HEK293 (cell line): ENCODE results near the gene MAP3K6.

Source experiments
- CTCF ChIA-PET: fragments of 350-600 bp; formaldehyde crosslinking; extraction: SDS; loops from one replicate; lab custom pipeline; 2021; ENCODE audit warnings: antibody characterized with exemption; lab: Yijun Ruan, JAX
- POLR2A ChIA-PET: fragments of 300-600 bp; formaldehyde crosslinking; extraction: SDS; loops from one replicate; lab custom pipeline; 2020; ENCODE audit warnings: antibody characterized with exemption, inconsistent platforms; lab: Yijun Ruan, JAX
- H3K27ac ChIP-seq: fragments of 200-500 bp; sonication (Bioruptor generic); 2 replicates; pipeline ENCODE4 v1.5.1; 2014; ENCODE audit warnings: low read depth, low read length, control low read depth, inconsistent platforms; ENCODE audit errors: extremely low read depth
- H3K36me3 ChIP-seq, 2 experiments: fragments of 200-500 bp in 1 of 2; sonication (Bioruptor generic) in 1 of 2; 1 replicate in 1 of 2; 2 replicates in 1 of 2; pipeline ENCODE4 v1.5.1; 2014 to 2017; ENCODE audit warnings: inconsistent platforms in 2 of 2, low read length in 2 of 2; ENCODE audit not compliant: control insufficient read depth in 2 of 2, insufficient read depth in 1 of 2
- H3K4me1 ChIP-seq: fragments of 200-500 bp; sonication (Bioruptor generic); 2 replicates; pipeline ENCODE4 v1.5.1; 2014; ENCODE audit warnings: mild to moderate bottlenecking, low read length, inconsistent platforms; ENCODE audit not compliant: control insufficient read depth, insufficient read depth
- H3K4me3 ChIP-seq: 2 replicates; pipeline ENCODE4 v1.5.1; 2011; ENCODE audit warnings: low read depth, mild to moderate bottlenecking, control low read depth, low read length, moderate library complexity
- H3K9me3 ChIP-seq: fragments of 200-500 bp; sonication (Bioruptor generic); 2 replicates; pipeline ENCODE4 v1.5.1; 2014; ENCODE audit warnings: low read depth, low read length, inconsistent platforms; ENCODE audit not compliant: control insufficient read depth, insufficient read depth
- BCL11A ChIP-seq: fragments of 450-650 bp; formaldehyde crosslinking; IDR thresholded peaks from 2 replicates; pipeline ENCODE4 v1.5.1; 2016; ENCODE audit warnings: low read depth, missing biosample characterization, missing genetic modification characterization
- BCL11B ChIP-seq: fragments of 450-650 bp; formaldehyde crosslinking; IDR thresholded peaks from 2 replicates; pipeline ENCODE4 v1.5.1; 2016; ENCODE audit warnings: low read depth, missing biosample characterization, missing genetic modification characterization
- GLI2 ChIP-seq: fragments of 450-650 bp; formaldehyde crosslinking; IDR thresholded peaks from 2 replicates; pipeline ENCODE4; 2017; ENCODE audit warnings: missing biosample characterization, missing genetic modification characterization, low read depth, borderline replicate concordance
- KLF10 ChIP-seq: fragments of 450-650 bp; IDR thresholded peaks from 2 replicates; pipeline ENCODE4 v1.5.1; 2018; ENCODE audit warnings: missing biosample characterization, mild to moderate bottlenecking, missing genetic modification characterization
- KLF9 ChIP-seq: fragments of 450-650 bp; formaldehyde crosslinking; IDR thresholded peaks from 2 replicates; pipeline ENCODE4 v1.5.1; 2016; ENCODE audit warnings: missing biosample characterization, missing genetic modification characterization, low read depth
- ZFP41 ChIP-seq: fragments of 450-650 bp; formaldehyde crosslinking; IDR thresholded peaks from 2 replicates; pipeline ENCODE4 v1.5.1; 2016; ENCODE audit warnings: missing biosample characterization, missing genetic modification characterization, borderline replicate concordance
- ZIC2 ChIP-seq: fragments of 450-650 bp; formaldehyde crosslinking; IDR thresholded peaks from 2 replicates; pipeline ENCODE4 v1.5.1; 2016; ENCODE audit warnings: missing biosample characterization, missing genetic modification characterization
- ZNF10 ChIP-seq: fragments of 450-650 bp; formaldehyde crosslinking; IDR thresholded peaks from 2 replicates; pipeline ENCODE4 v1.5.1; 2017; ENCODE audit warnings: missing biosample characterization, missing genetic modification characterization
- ZNF114 ChIP-seq: fragments of 450-650 bp; formaldehyde crosslinking; IDR thresholded peaks from 2 replicates; pipeline ENCODE4 v1.5.0; 2017; ENCODE audit warnings: missing biosample characterization, missing genetic modification characterization
- ZNF23 ChIP-seq: fragments of 450-650 bp; formaldehyde crosslinking; IDR thresholded peaks from 2 replicates; pipeline ENCODE4 v1.5.1; 2016; ENCODE audit warnings: missing biosample characterization, missing genetic modification characterization, borderline replicate concordance
- ZNF354C ChIP-seq: fragments of 450-650 bp; formaldehyde crosslinking; IDR thresholded peaks from 2 replicates; pipeline ENCODE4 v1.5.1; 2016; ENCODE audit warnings: missing biosample characterization, missing genetic modification characterization, low read depth, borderline replicate concordance
- ZNF416 ChIP-seq: fragments of 450-650 bp; formaldehyde crosslinking; IDR thresholded peaks from 2 replicates; pipeline ENCODE4 v1.5.1; 2016; ENCODE audit warnings: missing biosample characterization, missing genetic modification characterization
- ZNF558 ChIP-seq: fragments of 450-650 bp; formaldehyde crosslinking; IDR thresholded peaks from 2 replicates; pipeline ENCODE4 v1.5.1; 2016; ENCODE audit warnings: missing biosample characterization, missing genetic modification characterization
- TF ChIP-seq, protein P1 (sequence below): fragments of 450-650 bp; formaldehyde crosslinking; IDR thresholded peaks from 2 replicates; pipeline ENCODE4 v1.5.1; 2016; ENCODE audit warnings: missing biosample characterization, missing genetic modification characterization
- TF ChIP-seq, protein P2 (sequence below): fragments of 450-650 bp; formaldehyde crosslinking; IDR thresholded peaks from 2 replicates; pipeline ENCODE4 v1.5.1; 2017; ENCODE audit warnings: missing biosample characterization, mild to moderate bottlenecking, missing genetic modification characterization, moderate library complexity

Gene MAP3K6

DNA sequence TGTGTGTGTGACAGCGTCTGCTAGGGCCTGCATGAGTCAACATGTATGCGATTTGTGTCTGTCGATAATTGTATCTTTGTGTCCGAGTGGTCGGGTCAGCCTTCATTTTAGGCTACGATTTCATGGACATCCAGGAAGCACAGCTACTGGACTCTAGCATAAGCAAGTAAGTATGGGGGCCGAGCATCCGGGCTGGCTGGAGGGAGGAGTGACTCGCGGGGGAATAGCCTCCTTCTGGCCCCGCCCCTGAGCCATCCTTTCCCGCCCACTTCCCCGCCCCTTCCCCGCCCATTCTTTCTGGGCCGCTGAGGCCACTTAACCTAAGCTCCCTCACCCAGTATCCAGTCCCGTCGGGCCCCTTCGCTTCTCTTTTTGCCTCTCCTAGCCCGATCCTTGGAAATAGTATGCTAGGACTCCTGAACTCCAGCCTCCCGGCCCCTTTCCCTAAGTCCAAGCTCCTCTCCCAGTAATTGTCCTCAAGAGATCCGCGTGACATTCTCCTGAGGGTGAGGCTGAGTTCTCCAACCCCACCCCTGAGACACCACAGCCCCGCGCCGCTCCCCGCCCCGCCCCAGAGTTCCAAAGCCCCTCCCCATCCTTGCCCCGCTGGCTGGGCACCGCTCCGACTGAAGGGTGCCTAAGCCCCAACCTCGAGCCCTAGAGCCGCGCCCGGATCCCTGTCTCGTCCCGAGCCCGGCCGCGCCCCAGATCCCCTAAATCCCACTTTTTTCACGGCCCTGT is 1.2 kb downstream of the MAP3K6 start (continued):
- TF ChIP-seq, protein P1, sequence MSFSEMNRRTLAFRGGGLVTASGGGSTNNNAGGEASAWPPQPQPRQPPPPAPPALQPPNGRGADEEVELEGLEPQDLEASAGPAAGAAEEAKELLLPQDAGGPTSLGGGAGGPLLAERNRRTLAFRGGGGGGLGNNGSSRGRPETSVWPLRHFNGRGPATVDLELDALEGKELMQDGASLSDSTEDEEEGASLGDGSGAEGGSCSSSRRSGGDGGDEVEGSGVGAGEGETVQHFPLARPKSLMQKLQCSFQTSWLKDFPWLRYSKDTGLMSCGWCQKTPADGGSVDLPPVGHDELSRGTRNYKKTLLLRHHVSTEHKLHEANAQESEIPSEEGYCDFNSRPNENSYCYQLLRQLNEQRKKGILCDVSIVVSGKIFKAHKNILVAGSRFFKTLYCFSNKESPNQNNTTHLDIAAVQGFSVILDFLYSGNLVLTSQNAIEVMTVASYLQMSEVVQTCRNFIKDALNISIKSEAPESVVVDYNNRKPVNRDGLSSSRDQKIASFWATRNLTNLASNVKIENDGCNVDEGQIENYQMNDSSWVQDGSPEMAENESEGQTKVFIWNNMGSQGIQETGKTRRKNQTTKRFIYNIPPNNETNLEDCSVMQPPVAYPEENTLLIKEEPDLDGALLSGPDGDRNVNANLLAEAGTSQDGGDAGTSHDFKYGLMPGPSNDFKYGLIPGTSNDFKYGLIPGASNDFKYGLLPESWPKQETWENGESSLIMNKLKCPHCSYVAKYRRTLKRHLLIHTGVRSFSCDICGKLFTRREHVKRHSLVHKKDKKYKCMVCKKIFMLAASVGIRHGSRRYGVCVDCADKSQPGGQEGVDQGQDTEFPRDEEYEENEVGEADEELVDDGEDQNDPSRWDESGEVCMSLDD (tag by site-specific recombination), result peak; percentile 47; the same call in 1 of the 2 replicates
- TF ChIP-seq ZFP41 (tag by site-specific recombination) (no peak), ZNF354C (no peak), ZNF114 (tag by site-specific recombination) (no peak), ZNF558 (no peak)

DNA sequence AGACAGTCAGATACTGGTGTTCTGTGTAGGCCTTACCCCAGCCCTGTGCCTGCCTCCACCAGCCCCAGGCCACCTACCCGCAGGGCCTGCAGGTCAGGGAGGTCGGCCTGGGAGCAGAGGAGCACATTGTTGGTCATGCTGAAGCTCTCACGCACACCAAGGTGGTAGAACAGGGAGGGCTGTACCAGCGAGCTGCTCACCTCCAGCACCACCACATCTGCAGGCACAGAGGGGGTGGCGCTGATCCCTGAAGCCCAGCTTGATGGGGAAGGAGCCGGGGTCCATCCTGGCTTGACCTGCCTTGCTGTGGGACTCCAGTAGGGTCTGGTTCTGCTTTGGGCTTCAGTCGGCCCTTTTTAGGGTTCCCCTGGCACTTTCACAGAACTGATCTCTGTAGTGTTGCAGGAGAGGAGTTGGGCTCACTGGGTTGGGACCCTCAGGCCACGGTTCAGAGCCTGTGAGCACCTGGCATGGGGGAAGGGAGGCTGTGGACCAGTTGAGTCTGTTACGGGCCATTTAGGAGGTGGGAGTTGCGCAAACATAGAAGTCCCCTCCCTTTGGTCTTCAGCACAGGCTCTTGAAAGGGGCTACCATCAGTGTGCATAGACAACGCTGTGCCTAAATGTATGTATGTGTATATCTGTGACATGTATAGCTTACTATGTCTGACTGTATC is 1.9 kb downstream of the MAP3K6 start:
- ChIA-PET CTCF (interaction anchor here (0.7 to 5.1 kb wide), 15 partner anchors 10 to 319 kb away, joined by 3 to 84 read pairs (median 4); no protein-coding TSS in a partner anchor), POLR2A (interaction anchor here (0.8 to 2.6 kb wide), 17 partner anchors 8 to 1217 kb away, joined by 3 to 23 read pairs (median 5); partner anchors contain the start of genes CD164L2, SLC9A1 and SYTL1)
- no peaks in the 10 kb centered on the region for H3K9me3 ChIP-seq
- TF ChIP-seq KLF9 (no peak), BCL11B (tag by site-specific recombination) (0 out of 2 replicates have a peak, but pooled peaks have one; percentile 17), ZNF10 (no peak)
- H3K4me1 ChIP-seq, result peaks cover 2% of the 10 kb centered on the region; the same call in 1 of the 2 replicates
- H3K27ac ChIP-seq, result no peak overlapping the region
- H3K4me3 ChIP-seq, result no peak overlapping the region; the same call in 1 of the 2 replicates
- peaks cover 0 to 34% of the 10 kb centered on the region in 2 experiments; a peak in 1 of 3 replicates for H3K36me3 ChIP-seq

DNA sequence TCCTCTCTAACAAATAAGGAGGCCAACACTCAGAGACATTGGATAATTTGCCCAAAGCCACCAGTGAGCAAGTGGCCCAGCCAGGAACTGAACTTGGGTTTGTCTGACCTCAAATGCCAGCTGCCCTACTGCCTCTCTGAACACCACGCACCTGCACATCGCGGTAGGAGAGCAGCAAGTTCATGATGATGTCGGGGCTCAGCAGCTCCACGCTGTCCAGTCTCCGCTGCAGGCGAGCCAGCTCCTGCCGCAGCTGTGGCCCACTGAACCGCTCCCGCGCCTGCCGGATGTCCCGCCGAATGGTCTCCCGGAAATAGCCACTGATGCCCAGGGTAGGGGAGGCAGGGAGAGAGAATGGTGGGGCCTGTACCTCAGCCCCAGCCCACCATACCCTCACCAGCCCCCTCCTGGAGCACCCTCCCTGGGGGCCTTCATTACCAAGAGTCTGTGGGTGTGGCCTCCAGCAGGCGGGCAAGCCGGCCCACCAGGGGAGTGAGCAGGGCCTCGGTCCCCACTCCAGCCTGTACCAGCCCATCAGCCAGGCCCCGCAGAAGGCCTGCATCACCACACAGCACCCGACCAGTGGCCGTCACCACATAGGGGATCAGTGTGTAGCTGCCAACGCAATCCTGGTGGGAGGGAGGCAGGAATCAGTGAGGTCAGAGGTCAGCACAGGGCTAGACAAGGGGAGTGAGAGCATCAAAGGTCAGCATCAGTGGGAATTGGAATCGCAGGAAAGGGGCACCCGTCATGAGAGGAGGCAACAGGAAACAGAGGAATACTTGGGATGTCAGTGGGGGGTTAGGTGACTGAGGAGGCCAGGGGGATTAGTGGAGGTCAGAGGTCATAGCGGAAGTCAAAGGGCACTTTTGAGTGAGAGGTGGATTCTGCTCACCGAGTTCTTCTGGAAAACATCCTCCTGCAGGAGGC is 2.7 kb downstream of the MAP3K6 start:
- peaks cover 2% of the 10 kb centered on the region; the same call in 1 of the 2 replicates for H3K4me1 ChIP-seq
- ChIA-PET CTCF (interaction anchor here (0.7 to 5.1 kb wide), 4 partner anchors 9 to 318 kb away, joined by 3 to 84 read pairs (median 14); no protein-coding TSS in a partner anchor), POLR2A (no interaction called here)
- H3K36me3 ChIP-seq, result peaks cover 0 to 36% of the 10 kb centered on the region in 2 experiments; a peak in 1 of 3 replicates
- no peaks in the 10 kb centered on the region for H3K9me3 ChIP-seq
- TF ChIP-seq BCL11A (tag by site-specific recombination) (peak; percentile 99), KLF10 (tag by site-specific recombination) (no peak), GLI2 (no peak), BCL11B (tag by site-specific recombination) (peak; percentile 100), ZNF416 (no peak), ZIC2 (tag by site-specific recombination) (no peak), ZNF23 (no peak)
- TF ChIP-seq, protein P2, sequence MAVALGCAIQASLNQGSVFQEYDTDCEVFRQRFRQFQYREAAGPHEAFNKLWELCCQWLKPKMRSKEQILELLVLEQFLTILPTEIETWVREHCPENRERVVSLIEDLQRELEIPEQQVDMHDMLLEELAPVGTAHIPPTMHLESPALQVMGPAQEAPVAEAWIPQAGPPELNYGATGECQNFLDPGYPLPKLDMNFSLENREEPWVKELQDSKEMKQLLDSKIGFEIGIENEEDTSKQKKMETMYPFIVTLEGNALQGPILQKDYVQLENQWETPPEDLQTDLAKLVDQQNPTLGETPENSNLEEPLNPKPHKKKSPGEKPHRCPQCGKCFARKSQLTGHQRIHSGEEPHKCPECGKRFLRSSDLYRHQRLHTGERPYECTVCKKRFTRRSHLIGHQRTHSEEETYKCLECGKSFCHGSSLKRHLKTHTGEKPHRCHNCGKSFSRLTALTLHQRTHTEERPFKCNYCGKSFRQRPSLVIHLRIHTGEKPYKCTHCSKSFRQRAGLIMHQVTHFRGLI (tag by site-specific recombination), result no peak
- TF ChIP-seq, protein P1 (tag by site-specific recombination), result no peak
- TF ChIP-seq, all 188 proteins: peak for 2
- Histone ChIP-seq H3K27ac (no peak overlapping the region), H3K4me3 (no peak overlapping the region)
